Ammon's horn (tissue), 1 donor: ENCODE results near the gene CD69.
"Not testable (repeated sequence)": the region's sequence is repeated elsewhere in the genome, so short reads cannot be mapped to it uniquely, and the experiment has no call there.

Source experiments
- DNase-seq: peaks from one replicate; pipeline ENCODE4 v3.0.0-alpha.2; 2016; ENCODE audit warnings: low spot score

CD69 gene

DNA sequence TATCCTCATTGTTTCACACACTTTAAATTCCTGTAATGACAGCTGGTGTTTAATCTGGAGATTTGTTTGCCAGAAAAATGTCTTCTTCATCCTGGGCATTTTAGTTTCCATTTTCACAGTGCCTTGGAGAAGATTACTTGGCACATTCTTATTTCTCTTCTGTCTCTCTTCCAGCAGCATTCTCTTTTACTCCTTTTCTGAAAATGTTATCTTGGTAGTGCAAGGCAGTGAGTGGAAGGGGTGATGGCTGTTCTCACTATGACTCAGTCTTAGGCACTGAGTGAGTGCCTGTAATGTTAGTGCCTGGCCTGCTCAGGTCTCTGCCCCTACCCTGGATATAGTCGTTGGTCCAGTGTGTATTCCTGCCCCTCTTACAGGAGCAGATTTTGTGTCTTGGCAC is 40.9 kb downstream of the CD69 start:
- no peak for DNase-seq

- no peak for DNase-seq
These were observed 41.7 kb downstream of the CD69 start for GRCh38 chr12:9718968-9719367.

DNA sequence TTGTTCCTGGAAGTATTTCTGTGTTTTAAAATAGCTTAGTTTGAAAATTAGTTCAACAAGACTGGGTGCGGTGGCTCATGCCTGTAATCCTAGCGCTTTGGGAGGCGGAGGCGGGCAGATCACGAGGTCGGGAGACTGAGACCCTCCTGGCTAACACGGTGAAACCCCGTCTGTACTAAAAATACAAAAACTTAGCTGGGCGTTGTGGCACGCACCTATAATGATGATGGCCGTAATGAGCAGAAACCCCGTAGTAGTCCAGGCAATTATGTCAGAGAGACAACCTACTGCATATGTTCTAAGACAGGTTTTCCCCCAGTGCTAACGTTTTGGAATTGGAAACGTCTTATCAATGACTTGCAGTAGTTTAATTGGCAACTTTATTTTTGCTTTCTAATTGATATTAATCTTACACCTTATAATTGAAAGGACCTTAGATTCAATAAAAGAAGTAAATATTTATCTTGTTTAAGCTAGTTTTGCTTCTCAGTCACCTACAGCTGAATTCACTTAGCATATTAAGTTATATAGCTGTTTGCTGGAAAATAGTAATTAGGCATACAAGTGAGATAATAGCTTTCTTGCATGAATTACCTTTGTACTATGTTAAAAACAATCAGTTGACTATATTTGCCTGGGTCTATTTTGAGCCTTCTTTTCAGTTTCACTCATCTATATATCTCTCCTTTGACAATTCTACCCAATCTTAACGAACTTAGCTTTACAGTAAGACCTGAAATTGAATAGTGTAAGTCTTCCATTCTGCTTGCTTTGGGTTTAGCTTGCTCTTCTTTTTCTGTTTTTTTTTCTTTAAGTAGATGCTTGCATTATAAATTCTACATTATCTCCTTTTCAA is 43.4 kb downstream of the CD69 start:
- no peak for DNase-seq

DNA sequence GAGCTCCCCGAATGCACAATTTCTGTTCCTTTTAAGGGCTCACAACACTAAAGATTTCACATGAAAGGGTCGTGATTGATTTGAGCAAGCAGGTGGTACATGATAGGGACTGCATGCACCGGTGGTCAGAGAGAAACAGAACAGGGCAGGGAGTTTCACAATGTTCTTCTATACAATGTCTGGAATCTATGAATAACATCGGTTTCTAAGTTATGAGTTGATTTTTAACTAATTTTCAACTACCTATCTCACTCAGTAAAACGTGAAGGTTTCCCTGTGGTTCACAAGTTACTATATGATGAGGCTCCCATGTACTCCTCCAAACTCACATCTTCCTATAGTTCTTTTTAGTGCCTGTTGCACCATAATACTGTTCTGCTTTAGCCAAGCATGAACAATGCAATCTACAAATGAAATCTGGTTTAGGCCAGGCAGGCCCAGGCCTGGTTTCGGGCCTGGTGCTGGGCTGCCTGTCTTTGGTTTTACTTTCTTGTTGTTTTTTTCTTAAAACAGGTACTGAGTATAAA is 47.6 kb downstream of the CD69 start:
- not testable (repeated sequence) for DNase-seq

DNA sequence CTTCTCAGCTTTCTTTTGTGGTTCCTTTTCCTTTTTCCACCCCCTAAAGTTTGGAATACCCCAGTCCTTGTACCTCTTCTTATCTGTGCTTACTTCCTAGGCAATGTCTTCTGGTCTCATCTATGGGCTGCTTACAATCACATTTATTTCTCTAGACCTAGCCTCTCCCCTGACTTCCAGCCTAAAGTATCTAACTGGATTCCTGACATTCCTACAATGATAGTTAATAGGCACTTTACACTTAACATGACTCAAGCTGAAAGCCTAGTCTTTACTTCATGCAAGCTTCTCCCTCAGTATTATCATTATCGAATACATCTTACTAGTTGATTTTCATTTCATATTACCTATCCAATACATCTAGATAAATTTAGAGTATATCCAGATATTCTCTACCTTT is 49.0 kb downstream of the CD69 start:
- DNase-seq: no peak

DNA sequence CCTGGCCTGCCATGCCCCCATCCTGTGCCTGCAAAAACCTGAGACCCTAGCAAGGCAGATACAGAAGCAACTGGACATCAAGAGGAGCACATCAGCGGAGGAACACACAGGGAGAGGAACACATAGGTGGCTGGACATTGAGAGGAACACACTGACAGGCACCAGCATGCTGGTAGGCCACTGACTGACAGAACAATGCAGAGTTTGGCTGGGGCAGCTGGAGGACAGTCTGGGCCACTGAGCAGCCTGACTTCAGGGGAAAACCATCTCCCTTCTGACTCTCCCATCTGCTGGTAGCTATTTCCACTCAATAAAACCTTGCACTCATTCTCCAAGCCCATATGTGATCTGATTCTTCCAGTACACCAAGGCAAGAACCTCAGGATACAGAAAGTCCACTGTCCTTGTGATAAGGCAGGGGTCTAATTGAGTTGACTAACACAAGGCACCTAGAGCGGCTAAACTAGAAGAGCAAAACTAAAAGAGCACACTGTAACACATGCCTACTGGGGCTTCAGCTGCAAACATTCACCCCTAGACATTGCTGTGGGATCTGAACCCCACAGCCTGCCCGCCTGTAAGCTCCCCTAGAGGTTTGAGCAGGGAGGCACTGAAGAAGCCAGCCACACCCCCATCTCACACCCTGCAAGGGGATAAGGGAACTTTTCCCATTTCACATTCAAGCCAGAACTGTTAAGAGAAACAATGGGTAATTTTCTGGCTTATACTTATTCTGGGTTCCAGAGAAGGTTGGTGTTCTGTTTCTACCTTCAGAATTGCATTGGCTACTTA is 49.9 kb downstream of the CD69 start:
- DNase-seq: no peak

GRCh38 chr12:9708853-9709252 is 51.8 kb downstream of the CD69 start:
- DNase-seq: no peak

DNA sequence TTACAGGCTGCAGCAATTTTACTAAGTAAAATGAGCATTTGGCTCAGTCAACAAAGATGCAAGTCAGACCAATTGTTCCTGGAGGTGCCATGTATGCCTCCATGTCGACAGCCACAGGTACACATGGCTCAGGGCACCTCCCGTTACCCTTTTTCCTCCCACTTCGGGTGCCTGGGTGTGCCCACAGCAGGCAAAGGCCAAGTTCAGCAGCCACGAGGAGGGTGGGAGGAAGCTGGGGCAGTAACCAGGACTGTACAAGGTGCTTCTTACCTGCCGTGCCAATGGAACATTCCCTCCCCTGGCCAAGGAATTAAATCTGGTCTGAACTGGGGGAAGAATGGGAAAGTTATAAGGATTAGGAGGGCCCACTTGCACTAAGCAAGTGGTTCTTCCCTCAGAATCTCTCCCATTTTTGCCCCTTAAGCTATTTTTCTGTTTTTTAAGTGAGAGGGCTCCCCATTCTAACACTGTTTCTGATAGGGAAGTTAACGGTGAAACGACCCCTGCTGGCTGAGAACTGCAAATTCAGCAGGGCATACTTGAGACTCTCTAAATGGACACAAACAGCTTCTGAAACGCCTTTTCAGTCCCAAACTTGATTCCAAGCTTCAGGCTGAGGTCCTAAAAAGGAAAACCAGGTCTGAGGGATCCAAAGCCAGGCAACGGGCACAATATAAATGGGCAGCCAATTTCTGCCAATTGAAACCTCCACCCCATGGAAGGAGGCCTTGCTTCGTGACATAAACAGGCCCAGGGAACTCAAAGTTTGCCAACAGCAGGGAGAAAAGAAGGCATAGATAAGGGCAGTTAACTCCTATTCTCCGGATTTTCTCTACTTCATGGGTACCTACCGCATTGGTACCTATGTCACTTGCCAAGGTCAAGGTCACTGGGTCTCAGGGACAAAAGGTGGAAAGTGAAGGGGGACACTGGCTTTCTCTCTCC is 52.6 kb downstream of the CD69 start:
- peak; percentile 73 for DNase-seq

DNA sequence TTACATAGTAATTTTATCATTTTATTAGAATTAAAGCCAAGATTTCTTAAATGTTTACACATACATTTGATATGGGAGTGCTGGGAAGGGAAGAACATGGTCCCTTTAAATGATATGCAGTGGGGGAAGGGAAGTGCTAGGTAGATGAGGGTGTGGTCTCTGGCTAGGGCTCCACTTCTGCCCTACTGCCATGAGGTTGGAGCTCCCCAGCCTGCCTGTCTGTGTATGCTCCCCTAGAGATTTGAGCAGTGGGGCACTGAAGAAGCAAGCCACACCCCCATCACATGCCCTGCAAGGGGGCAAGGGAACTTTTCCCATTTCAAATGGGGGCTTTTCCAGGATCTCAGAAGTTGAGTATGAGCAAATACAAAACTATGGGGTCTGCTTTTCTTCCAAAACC is 53.3 kb downstream of the CD69 start:
- DNase-seq: no peak

- DNase-seq: no peak
These were observed 54.5 kb downstream of the CD69 start for GRCh38 chr12:9706086-9706685.

DNA sequence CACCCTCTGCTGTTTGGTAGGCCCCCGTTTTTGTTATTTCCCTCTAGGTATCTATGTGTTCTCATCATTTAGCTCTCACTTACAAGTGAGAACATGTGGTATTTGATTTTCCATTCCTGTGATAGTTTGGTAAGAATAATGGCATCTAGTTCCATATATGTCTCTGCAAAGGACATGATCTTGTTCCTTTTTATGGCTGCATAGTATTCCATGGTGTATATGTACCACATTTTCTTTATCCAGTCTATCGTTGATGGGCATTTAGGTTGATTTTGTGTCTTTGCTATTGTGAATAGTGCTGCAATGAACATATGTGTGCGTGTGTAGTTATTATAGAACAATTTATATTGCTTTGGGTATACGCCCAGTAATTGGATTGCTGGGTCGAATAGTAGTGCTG is 56.1 kb downstream of the CD69 start:
- not testable (repeated sequence) for DNase-seq
